H1 (cell line): ENCODE data around the gene ROR1. TPM values are rescaled to one million over a fixed set of nuclear protein-coding genes. Genes with fewer than 3 reads are reported as not detected.

Source experiments
- CTCF ChIA-PET: fragments of 300-600 bp; sonication (Branson Sonifier 250); formaldehyde crosslinking; loops from one replicate; lab custom pipeline; 2021; ENCODE audit not compliant: partially characterized antibody; lab: Charles Lee
- POLR2A ChIA-PET: fragments of 300-600 bp; sonication (Branson Sonifier 250); formaldehyde crosslinking; loops from one replicate; lab custom pipeline; 2021; ENCODE audit warnings: inconsistent platforms; ENCODE audit not compliant: partially characterized antibody; lab: Charles Lee
- DNase-seq, 2 experiments: peaks; one replicate each; pipeline versions ENCODE4 v3.0.0 to v3.0.0-alpha.2; 2010 to 2022; ENCODE audit warnings: low spot score in 2 of 2, low read depth in 1 of 2, mixed read lengths in 1 of 2
- FAIRE-seq: peaks from 2 replicates; lab custom pipeline; 2011; peaks lifted over from hg19 to GRCh38; lab: Jason Lieb, UNC
- H2AFZ ChIP-seq: 2 replicates; pipeline ENCODE4 v1.8.1; 2012; ENCODE audit warnings: low read length, inconsistent platforms
- H2AK5ac ChIP-seq: 2 replicates; pipeline ENCODE4 v1.6.1; 2013; ENCODE audit warnings: low read depth, low read length
- H2BK120ac ChIP-seq: replicated peaks from 2 replicates; pipeline ENCODE3; 2013; ENCODE audit warnings: low read depth, low read length, inconsistent platforms
- H2BK12ac ChIP-seq: 2 replicates; pipeline ENCODE4 v1.6.1; 2013; ENCODE audit warnings: low read depth, low read length
- H2BK15ac ChIP-seq: 2 replicates; pipeline ENCODE4 v1.6.1; 2013; ENCODE audit warnings: low read length
- H2BK20ac ChIP-seq: 2 replicates; pipeline ENCODE4 v1.6.1; 2013; ENCODE audit warnings: low read length
- H2BK5ac ChIP-seq: 2 replicates; pipeline ENCODE4 v1.6.1; 2013; ENCODE audit warnings: low read depth, low read length
- H3K14ac ChIP-seq: 2 replicates; pipeline ENCODE4 v1.6.1; 2013; ENCODE audit warnings: inconsistent platforms; ENCODE audit not compliant: insufficient read length
- H3K18ac ChIP-seq: 2 replicates; pipeline ENCODE4 v1.6.1; 2013; ENCODE audit warnings: low read length; ENCODE audit errors: extremely low read depth
- H3K23ac ChIP-seq: 2 replicates; pipeline ENCODE4 v1.6.1; 2013; ENCODE audit warnings: inconsistent platforms; ENCODE audit not compliant: insufficient read length
- H3K23me2 ChIP-seq: 2 replicates; pipeline ENCODE4 v1.6.1; 2013; ENCODE audit warnings: low read depth, low read length
- H3K27ac ChIP-seq: 2 replicates; pipeline ENCODE4 v1.6.1; 2011; ENCODE audit warnings: low read depth, low read length, inconsistent platforms
- H3K27me3 ChIP-seq, 4 experiments: replicated peaks in 1 of 4; 1 replicate in 1 of 4; 2 replicates in 3 of 4; pipeline versions ENCODE4 v1.6.1 to v1.8.1; 2011 to 2013; ENCODE audit warnings: low read length in 3 of 4, mild to moderate bottlenecking in 3 of 4, inconsistent platforms in 2 of 4, mixed read lengths in 2 of 4, moderate library complexity in 1 of 4; ENCODE audit not compliant: control insufficient read depth in 3 of 4, insufficient read depth in 3 of 4; ENCODE audit errors: extremely low read depth in 1 of 4
- H3K36me3 ChIP-seq, 4 experiments: 2 replicates each; pipeline versions ENCODE4 v1.6.1 to v1.8.1; 2011 to 2013; ENCODE audit warnings: mild to moderate bottlenecking in 4 of 4, low read length in 3 of 4, moderate library complexity in 2 of 4, control low read depth in 1 of 4, inconsistent platforms in 1 of 4; ENCODE audit not compliant: insufficient read depth in 4 of 4, control insufficient read depth in 2 of 4
- H3K4ac ChIP-seq: replicated peaks from 2 replicates; pipeline ENCODE3; 2013; ENCODE audit warnings: low read length, low read depth, mixed read lengths, inconsistent platforms; ENCODE audit not compliant: insufficient read length
- H3K4me1 ChIP-seq, 4 experiments: replicated peaks in 1 of 4; 1 replicate in 1 of 4; 2 replicates in 3 of 4; pipeline versions ENCODE4 v1.6.1 to v1.8.1; 2011 to 2013; ENCODE audit warnings: low read length in 3 of 4, inconsistent platforms in 2 of 4, mixed read lengths in 1 of 4; ENCODE audit not compliant: insufficient read depth in 4 of 4, control insufficient read depth in 3 of 4
- H3K4me2 ChIP-seq, 2 experiments: 2 replicates each; pipeline versions ENCODE4 v1.6.1 to v1.8.1; 2011 to 2013; ENCODE audit warnings: low read depth in 2 of 2, low read length in 2 of 2, control low read depth in 1 of 2, inconsistent platforms in 1 of 2, mild to moderate bottlenecking in 1 of 2; ENCODE audit not compliant: insufficient read depth in 1 of 2
- H3K4me3 ChIP-seq, 4 experiments: fragments of 200-600, 300-600 bp in 1 of 4; sonication (generic), shearing (Covaris generic), sonication (Bioruptor Twin) in 1 of 4; 2 replicates each; pipeline versions ENCODE4 v1.5.1 to v1.8.1; 2011 to 2016; ENCODE audit warnings: low read length in 4 of 4, low read depth in 3 of 4, control low read depth in 2 of 4, inconsistent platforms in 2 of 4, mild to moderate bottlenecking in 2 of 4, mixed read lengths in 1 of 4, moderate library complexity in 1 of 4; ENCODE audit not compliant: insufficient read depth in 2 of 4; ENCODE audit errors: extremely low read depth in 1 of 4
- H3K56ac ChIP-seq: replicated peaks from 2 replicates; pipeline ENCODE3; 2013; ENCODE audit warnings: low read depth, mild to moderate bottlenecking, mixed read lengths, low read length, inconsistent platforms; ENCODE audit not compliant: insufficient read length
- H3K79me1 ChIP-seq: 2 replicates; pipeline ENCODE4 v1.6.1; 2013; ENCODE audit warnings: low read depth, low read length, control low read depth
- H3K79me2 ChIP-seq, 2 experiments: 2 replicates each; pipeline versions ENCODE4 v1.6.1 to v1.8.1; 2012 to 2013; ENCODE audit warnings: low read length in 2 of 2, mild to moderate bottlenecking in 2 of 2, inconsistent platforms in 1 of 2; ENCODE audit not compliant: insufficient read depth in 2 of 2, control insufficient read depth in 1 of 2
- H3K9ac ChIP-seq, 4 experiments: replicated peaks in 1 of 4; 1 replicate in 1 of 4; 2 replicates in 3 of 4; pipeline versions ENCODE4 v1.6.1 to v1.8.1; 2011 to 2013; ENCODE audit warnings: low read depth in 3 of 4, low read length in 3 of 4, control low read depth in 2 of 4, mild to moderate bottlenecking in 2 of 4, moderate library complexity in 2 of 4, inconsistent platforms in 1 of 4; ENCODE audit errors: extremely low read depth in 1 of 4
- H3K9me3 ChIP-seq, 2 experiments: 2 replicates each; pipeline versions ENCODE4 v1.6.1 to v1.8.1; 2012 to 2013; ENCODE audit warnings: mild to moderate bottlenecking in 2 of 2, moderate library complexity in 2 of 2, control low read depth in 1 of 2, inconsistent platforms in 1 of 2, low read depth in 1 of 2, low read length in 1 of 2, mixed read lengths in 1 of 2; ENCODE audit not compliant: insufficient read depth in 2 of 2
- H4K20me1 ChIP-seq, 2 experiments: replicated peaks in 1 of 2; 2 replicates each; pipeline versions ENCODE3 to v1.8.1; 2011 to 2013; ENCODE audit warnings: inconsistent platforms in 2 of 2, low read length in 2 of 2, mild to moderate bottlenecking in 1 of 2; ENCODE audit not compliant: insufficient read depth in 2 of 2, control insufficient read depth in 1 of 2
- H4K5ac ChIP-seq: 2 replicates; pipeline ENCODE4 v1.6.1; 2013; ENCODE audit warnings: low read length, low read depth, mixed read lengths, inconsistent platforms; ENCODE audit not compliant: insufficient read length
- H4K8ac ChIP-seq: 2 replicates; pipeline ENCODE4 v1.8.0; 2013; ENCODE audit warnings: mild to moderate bottlenecking, moderate library complexity, low read length, inconsistent platforms; ENCODE audit not compliant: insufficient read depth; ENCODE audit errors: extremely low read depth
- H4K91ac ChIP-seq: replicated peaks from 2 replicates; pipeline ENCODE3; 2013; ENCODE audit warnings: low read length, mixed read lengths, inconsistent platforms; ENCODE audit not compliant: insufficient read length
- EZH2 ChIP-seq: fragments of 200-600 bp; sonication (generic); IDR thresholded peaks from 2 replicates; pipeline ENCODE4 v1.7.1; 2012; ENCODE audit warnings: low read depth, mild to moderate bottlenecking, moderate library complexity, low read length, inconsistent platforms; ENCODE audit not compliant: severe bottlenecking
- JUN ChIP-seq: IDR thresholded peaks from 2 replicates; pipeline ENCODE4 v1.6.1; 2011; ENCODE audit warnings: low read depth, mild to moderate bottlenecking, improper control_type of control experiment, low read length
- NANOG ChIP-seq: IDR thresholded peaks from 2 replicates; pipeline ENCODE4 v1.6.1; 2011; ENCODE audit warnings: low read length, low read depth, mild to moderate bottlenecking, inconsistent platforms; ENCODE audit not compliant: insufficient read depth, poor library complexity, severe bottlenecking
- POLR2A ChIP-seq, 2 experiments: IDR thresholded peaks; 1 replicate in 1 of 2; 2 replicates in 1 of 2; pipeline ENCODE4 v1.6.1; 2011; ENCODE audit warnings: low read depth in 2 of 2, low read length in 2 of 2, mild to moderate bottlenecking in 2 of 2; ENCODE audit errors: control extremely low read depth in 1 of 2
- POLR2AphosphoS5 ChIP-seq: IDR thresholded peaks from 2 replicates; pipeline ENCODE4 v1.6.1; 2011; ENCODE audit warnings: low read depth, low read length
- RXRA ChIP-seq: IDR thresholded peaks from 2 replicates; pipeline ENCODE4 v1.6.1; 2011; ENCODE audit warnings: low read depth, mild to moderate bottlenecking, low read length, moderate library complexity; ENCODE audit not compliant: insufficient read depth
- TEAD4 ChIP-seq: IDR thresholded peaks from 2 replicates; pipeline ENCODE4 v1.6.1; 2012; ENCODE audit warnings: low read depth, low read length, inconsistent platforms, mixed read lengths
- WGBS, 2 experiments: shearing (Covaris generic) in 1 of 2; methylation state at CpG; one replicate each; pipeline versions ENCODE4 v1.1.6 to v1.1.7; 2013 to 2015; ENCODE audit warnings: low lambda C conversion rate in 2 of 2, mixed read lengths in 2 of 2, inconsistent platforms in 1 of 2, low coverage in 1 of 2, missing lambda C conversion rate in 1 of 2; ENCODE audit not compliant: insufficient replicate concordance in 2 of 2, insufficient coverage in 1 of 2, insufficient read length in 1 of 2; ENCODE audit errors: extremely low coverage in 1 of 2, missing lambda C conversion rate in 1 of 2; 5-methylcytosine and 5-hydroxymethylcytosine counted together
- polyA plus RNA-seq, 7 experiments: library from polyadenylated mRNA; depleted of rRNA in 3 of 7; stranded (reverse) in 5 of 7; unstranded in 2 of 7; fragments of >200 nt in 5 of 7; fragments of 200-250 nt in 2 of 7; gene quantifications; 1 replicate in 5 of 7; 2 replicates in 1 of 7; 4 replicates in 1 of 7; pipeline versions ENCODE4 v1.2.1 to v1.2.3, GENCODE V29; 2011 to 2013; ENCODE audit warnings: missing spikeins in 2 of 7, mixed read lengths in 2 of 7
- total RNA-seq: library from RNA; stranded (reverse); fragmentation: NEBNext Ultra II Directional; extraction: Animal tissue kit (Norgen Biotek cat#: 25700); gene quantifications from 2 replicates; pipeline ENCODE4 v1.2.1, GENCODE V29; 2021

ROR1 gene
- total and polyA plus RNA-seq, 2 of the 8 experiments (the other 6 are each of a cell fraction or from before 2014, with no cell fraction given), result 33.6 to 73.6 TPM

DNA sequence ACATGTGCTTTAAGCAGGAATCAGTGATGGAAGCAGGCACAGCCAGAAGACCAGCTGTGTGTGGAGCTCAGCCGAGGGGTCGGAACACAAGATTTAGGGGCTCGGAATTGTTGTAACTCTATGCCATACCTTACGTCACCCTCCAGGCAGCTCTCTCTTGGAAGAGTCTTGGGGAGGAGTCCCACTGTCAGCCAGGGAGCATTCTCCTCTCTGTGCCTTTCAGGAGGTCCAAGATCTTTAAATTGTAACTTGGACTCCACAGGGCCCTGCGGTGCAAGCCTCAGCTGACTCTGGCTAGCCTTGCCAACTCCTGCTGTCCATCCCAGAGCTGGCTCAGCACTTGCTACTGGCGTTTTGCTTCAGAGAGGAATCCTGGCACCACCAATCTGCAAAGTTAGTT lies 26.4 kb upstream of the ROR1 start:
- TF ChIP-seq JUN (no peak), POLR2AphosphoS5 (no peak), RXRA (no peak), POLR2A (IDR thresholded peaks at IDR 0.05; ENCODE audit: control extremely low read depth in 1 of 2, low read depth in 2 of 2, low read length in 2 of 2) (no peak), TEAD4 (no peak), NANOG (no peak), EZH2 (no peak)
- H3K36me3 ChIP-seq, result no peaks in the 10 kb centered on the region
- H3K79me2 ChIP-seq, result no peaks in the 10 kb centered on the region
- no peak overlapping the region for H3K27ac ChIP-seq
- CTCF ChIA-PET, result interaction anchor here (0.7 to 5.4 kb wide), 8 partner anchors 12 to 446 kb away, joined by 3 to 33 read pairs (median 6); no protein-coding TSS in a partner anchor
- no peak overlapping the region for H4K8ac ChIP-seq
- H3K9me3 ChIP-seq, result peaks cover 3 to 4% of the 10 kb centered on the region in 2 experiments; a peak in 1 of 4 replicates
- no peak for FAIRE-seq
- H3K14ac ChIP-seq, result no peak overlapping the region
- no peaks in the 10 kb centered on the region for H4K20me1 ChIP-seq
- H3K18ac ChIP-seq, result no peak overlapping the region
- H3K4ac ChIP-seq, result no peak overlapping the region
- H3K23ac ChIP-seq, result no peak overlapping the region
- H2AK5ac ChIP-seq, result 0 out of 2 replicates have a peak overlapping the region, but pooled peaks have one; percentile 29
- H3K79me1 ChIP-seq, result no peaks in the 10 kb centered on the region
- H3K27me3 ChIP-seq, result 0 out of 7 replicates have a peak, but pooled peaks cover 0 to 1% (median 0%) of the 10 kb centered on the region in 4 experiments
- DNase-seq, result no peak
- no peak overlapping the region for H3K56ac ChIP-seq
- 0 out of 2 replicates have a peak overlapping the region, but pooled peaks have one; percentile 14 for H2BK5ac ChIP-seq
- peaks cover 0 to 9% (median 5%) of the 10 kb centered on the region in 4 experiments; a peak in 6 of 7 replicates for H3K4me1 ChIP-seq
- H3K4me2 ChIP-seq, result no peak overlapping the region
- peak overlapping the region; percentile 32; the same call in 1 of the 2 replicates for H2BK12ac ChIP-seq
- H3K4me3 ChIP-seq, result no peak overlapping the region
- no peaks in the 10 kb centered on the region for H3K23me2 ChIP-seq
- WGBS, 2 experiments, result 84% methylated on average over 6 of the region's 6 CpGs; no CpG with 5 or more reads in 1 of the 2 experiments
- H4K5ac ChIP-seq, result no peak overlapping the region
- POLR2A ChIA-PET, result interaction anchor here (0.5 to 1.7 kb wide), 3 partner anchors 14 to 63 kb away, joined by 3 read pairs; no protein-coding TSS in a partner anchor
- H2BK120ac ChIP-seq, result no peak overlapping the region
- H2BK15ac ChIP-seq, result peak overlapping the region; percentile 2; the same call in 1 of the 2 replicates
- no peak overlapping the region for H2AFZ ChIP-seq
- no peak overlapping the region for H3K9ac ChIP-seq
- H4K91ac ChIP-seq, result no peak overlapping the region
- no peak overlapping the region; the same call in 1 of the 2 replicates for H2BK20ac ChIP-seq
